GM19468 (cell line): ENCODE measurements around the gene NUDT22.
A peak's percentile ranks its signal among the peaks of the same experiment; 100 is the strongest.

Experiments used
- ATAC-seq: cut with Tn5 transposase; IDR thresholded peaks from one replicate; pipeline ENCODE4 v1.9.1; 2021; ENCODE audit warnings: mild to moderate bottlenecking, moderate library complexity, moderate number of reproducible peaks; ENCODE audit not compliant: unreplicated experiment; ENCODE audit errors: extremely low read depth

The NUDT22 gene

GRCh38 chr11:64225608-64226506, at the start of gene NUDT22, which contains the start of gene TRPT1:
TSS of gene NUDT22 (plus strand) at chr11:64226274. CDS start at chr11:64226653, 379 bp downstream.
TSS of gene TRPT1 (minus strand) at chr11:64226186. CDS start at chr11:64225860, 326 bp downstream.
- no peak for ATAC-seq

- ATAC-seq = no peak
Measured at GRCh38 chr11:64176751-64177150, 49.3 kb upstream of the NUDT22 start.

- ATAC-seq = no peak
Measured at GRCh38 chr11:64178203-64178602, 47.9 kb upstream of the NUDT22 start.

- no peak for ATAC-seq
Measured at GRCh38 chr11:64178951-64179639, 47.0 kb upstream of the NUDT22 start.

- ATAC-seq = no peak
Measured at GRCh38 chr11:64180891-64181290, 45.2 kb upstream of the NUDT22 start.

GRCh38 chr11:64181506-64182411, 44.3 kb upstream of the NUDT22 start:
- ATAC-seq = no peak

GRCh38 chr11:64183890-64184289, 42.2 kb upstream of the NUDT22 start:
- no peak for ATAC-seq

- no peak for ATAC-seq
Measured at GRCh38 chr11:64185175-64185692, 40.8 kb upstream of the NUDT22 start.

- ATAC-seq = peak; percentile 82
Measured at GRCh38 chr11:64185693-64186491, 40.2 kb upstream of the NUDT22 start, which contains the start of gene STIP1. TSS of gene STIP1 (plus strand) at chr11:64186171. CDS start at chr11:64186262, 91 bp downstream.

GRCh38 chr11:64186492-64187165, 39.4 kb upstream of the NUDT22 start:
- ATAC-seq = no peak

GRCh38 chr11:64192434-64192833, 33.6 kb upstream of the NUDT22 start:
- no peak for ATAC-seq

GRCh38 chr11:64196626-64197025, 29.4 kb upstream of the NUDT22 start:
- no peak for ATAC-seq

- ATAC-seq = no peak
Measured at GRCh38 chr11:64198511-64198910, 27.6 kb upstream of the NUDT22 start.

- ATAC-seq = no peak
Measured at GRCh38 chr11:64201543-64201942, 24.5 kb upstream of the NUDT22 start.

GRCh38 chr11:64202992-64203391, 23.1 kb upstream of the NUDT22 start:
- no peak for ATAC-seq

- no peak for ATAC-seq
Measured at GRCh38 chr11:64203421-64204079, 22.5 kb upstream of the NUDT22 start.

- no peak for ATAC-seq
Measured at GRCh38 chr11:64204080-64204440, 22.0 kb upstream of the NUDT22 start.

- no peak for ATAC-seq
Measured at GRCh38 chr11:64204464-64204989, 21.5 kb upstream of the NUDT22 start.
